ENCODE results near the gene FUT3.
"Not testable (repeated sequence)": the region's sequence is repeated elsewhere in the genome, so short reads cannot be mapped to it uniquely, and the experiment has no call there.

Gene FUT3

GRCh38 chr19:5882421-5882968 is 31.2 kb upstream of the FUT3 start:
- no peak for DNase-seq (ENCODE audit: low spot score)

- no peak for DNase-seq (ENCODE audit: low spot score)
Observed at GRCh38 chr19:5881543-5882299, 30.5 kb upstream of the FUT3 start.

DNA sequence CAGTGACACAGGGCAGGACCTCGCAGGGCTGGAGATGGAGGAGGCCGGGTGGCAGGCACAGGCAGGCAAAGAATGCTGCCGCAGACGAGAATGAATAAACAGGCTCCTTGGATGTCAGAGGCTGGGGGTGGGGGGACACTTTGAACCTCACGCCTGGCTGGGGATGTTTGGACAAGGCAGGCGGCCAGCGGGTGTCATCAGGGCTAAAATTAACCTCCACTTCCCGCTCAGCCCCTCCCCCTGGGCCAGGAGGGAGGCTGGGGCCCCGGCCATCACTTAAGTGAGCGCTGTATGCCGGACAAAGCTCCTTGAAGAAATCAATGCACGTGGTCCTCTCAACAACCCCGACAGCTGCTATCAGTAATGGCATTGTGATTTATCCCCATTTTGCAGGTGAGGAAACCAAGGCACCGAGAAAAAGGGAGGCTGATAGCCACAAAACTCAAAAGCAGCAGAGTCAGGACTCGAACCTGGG is 29.4 kb upstream of the FUT3 start:
- DNase-seq (ENCODE audit: low spot score), result no peak

- no peak for DNase-seq (ENCODE audit: low spot score)
Observed at GRCh38 chr19:5880196-5880595, 28.9 kb upstream of the FUT3 start.

DNA sequence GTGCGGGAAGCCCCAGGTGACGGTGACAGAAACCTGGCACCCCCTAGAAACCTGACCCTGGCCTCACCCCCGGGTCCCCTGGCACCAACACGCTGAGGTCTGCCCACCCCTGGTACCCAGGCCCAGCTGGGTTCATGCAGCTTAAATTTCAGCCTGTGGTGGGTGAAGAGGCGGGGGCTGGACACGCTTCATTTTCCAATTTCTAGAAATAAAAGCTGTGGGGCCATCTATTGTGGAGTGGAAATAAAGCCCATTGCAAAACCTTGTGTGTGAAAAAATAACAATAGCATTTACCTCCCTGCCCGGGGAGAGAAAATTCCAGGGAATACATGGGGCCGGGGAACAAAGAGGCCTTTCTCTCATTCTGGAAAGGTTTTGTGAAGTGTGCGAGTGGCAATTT is 26.6 kb upstream of the FUT3 start:
- no peak for DNase-seq (ENCODE audit: low spot score)

GRCh38 chr19:5877427-5877826 is 26.2 kb upstream of the FUT3 start:
- no peak for DNase-seq (ENCODE audit: low spot score)

DNA sequence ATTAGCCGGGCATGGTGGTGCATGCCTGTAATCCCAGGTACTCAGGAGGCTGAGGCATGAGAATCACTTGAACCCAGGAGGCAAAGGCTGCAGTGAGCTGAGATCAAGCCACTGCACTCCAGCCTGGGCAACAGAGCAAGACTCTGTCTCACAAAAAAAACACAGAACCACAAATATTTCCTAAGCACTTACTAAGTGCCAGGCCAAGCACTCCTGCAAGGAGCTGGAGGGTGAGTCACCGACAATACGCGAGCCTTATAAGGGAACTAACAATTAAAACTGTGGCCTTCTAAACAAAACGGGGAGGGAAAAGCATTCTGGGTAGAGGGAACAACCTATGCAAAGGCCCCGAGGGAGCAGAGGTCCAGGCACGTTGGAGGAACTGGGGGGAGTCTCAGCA is 23.2 kb upstream of the FUT3 start:
- not testable (repeated sequence) for DNase-seq (ENCODE audit: low spot score)

DNA sequence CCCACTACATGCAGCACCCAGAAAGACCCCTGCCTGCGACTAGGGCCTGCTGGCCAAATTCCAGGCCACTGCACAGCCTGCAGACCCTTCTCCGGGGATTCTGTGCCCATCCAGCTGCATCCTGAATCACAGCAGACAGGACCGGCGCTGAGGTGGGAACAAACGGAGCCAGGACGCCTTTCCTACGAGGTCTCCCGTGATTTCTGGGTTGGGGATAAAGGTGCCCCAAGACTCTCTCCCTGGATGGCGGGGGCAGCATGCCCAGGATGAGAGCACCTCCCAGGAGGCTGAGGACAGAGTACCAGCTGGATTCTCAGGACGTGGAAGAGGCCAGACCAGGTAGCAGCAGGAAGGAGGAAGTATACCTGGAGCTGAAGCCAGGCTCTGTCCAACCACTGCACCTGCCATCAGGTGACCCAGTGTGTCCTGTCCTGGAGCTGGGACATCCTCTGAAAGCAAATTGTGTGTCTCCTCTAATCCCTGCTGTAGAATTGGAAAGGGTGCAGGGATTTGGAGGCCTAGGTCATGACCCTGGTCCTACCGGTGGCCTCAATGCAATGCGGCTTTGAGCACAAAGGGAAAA is 22.5 kb upstream of the FUT3 start:
- DNase-seq (ENCODE audit: low spot score), result no peak

DNA sequence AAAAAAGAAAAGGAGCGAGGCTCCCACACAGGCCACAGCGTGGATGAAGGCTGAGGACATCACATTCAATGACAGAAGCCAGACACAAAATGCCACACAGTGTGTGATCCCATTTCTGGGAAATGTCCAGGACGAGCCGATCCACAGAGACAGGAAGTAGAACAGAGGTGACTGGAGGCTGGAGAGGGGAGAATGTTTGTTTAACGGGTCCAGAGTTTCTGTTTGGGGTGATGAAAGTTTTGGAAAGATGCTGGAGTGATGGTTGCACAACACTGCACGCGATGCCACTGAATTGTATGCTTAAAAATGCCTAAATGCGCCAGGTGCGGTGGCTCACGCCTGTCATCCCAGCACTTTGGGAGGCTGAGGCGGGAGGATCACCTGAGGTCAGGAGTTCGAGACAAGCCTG is 19.7 kb upstream of the FUT3 start:
- DNase-seq (ENCODE audit: low spot score), result no peak

DNA sequence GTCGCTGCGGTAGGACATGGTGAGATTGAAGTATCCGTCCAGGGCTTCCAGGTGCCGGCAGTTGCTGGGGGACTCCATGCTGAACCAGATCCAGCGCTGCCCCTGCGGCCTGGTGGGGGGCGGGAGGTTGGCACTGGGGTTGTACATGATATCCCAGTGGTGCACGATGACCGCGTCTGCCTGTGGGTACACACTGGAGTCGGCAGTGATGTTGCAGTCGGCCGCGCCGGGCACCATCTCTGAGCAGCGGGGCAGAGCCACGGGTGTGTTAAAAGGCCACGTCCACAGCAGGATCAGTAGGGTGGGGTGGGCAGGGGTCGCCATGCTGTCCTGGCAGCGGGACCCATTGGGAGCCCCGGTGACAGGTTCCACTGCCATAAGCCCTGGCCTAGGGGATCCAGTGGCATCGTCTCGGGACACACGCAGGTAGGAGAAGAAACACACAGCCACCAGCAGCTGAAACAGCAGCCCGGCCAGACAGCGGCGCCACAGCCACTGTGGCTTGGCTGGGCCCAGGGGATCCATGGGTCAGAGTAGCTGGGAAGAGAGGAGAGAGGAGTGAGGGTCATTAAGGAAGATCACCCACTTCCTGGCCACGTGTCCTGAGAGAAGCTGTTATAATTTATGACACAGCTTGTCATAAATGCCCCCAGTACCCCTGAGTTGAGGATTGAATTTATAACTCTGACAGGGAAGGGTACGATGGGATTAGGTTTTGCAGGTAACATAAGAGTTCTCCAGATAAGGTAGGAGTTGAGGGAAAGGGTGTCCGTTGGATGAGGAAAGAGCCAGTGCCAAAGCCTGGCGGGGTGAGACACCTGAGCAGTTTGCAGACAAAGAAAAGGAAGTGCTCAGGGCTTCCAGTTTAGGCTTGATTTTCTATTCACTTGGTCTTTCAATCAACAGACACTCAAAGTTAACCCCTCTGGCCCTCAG is 16.2 kb upstream of the FUT3 start:
- no peak for DNase-seq (ENCODE audit: low spot score)

GRCh38 chr19:5865772-5866171 is 14.5 kb upstream of the FUT3 start:
- DNase-seq (ENCODE audit: low spot score), result no peak

GRCh38 chr19:5864725-5865486 is 13.7 kb upstream of the FUT3 start:
- DNase-seq (ENCODE audit: low spot score), result no peak

- DNase-seq (ENCODE audit: low spot score), result no peak
Observed at GRCh38 chr19:5864013-5864720, 12.9 kb upstream of the FUT3 start.

- DNase-seq (ENCODE audit: low spot score), result no peak
Observed at GRCh38 chr19:5863030-5863665, 11.9 kb upstream of the FUT3 start.

DNA sequence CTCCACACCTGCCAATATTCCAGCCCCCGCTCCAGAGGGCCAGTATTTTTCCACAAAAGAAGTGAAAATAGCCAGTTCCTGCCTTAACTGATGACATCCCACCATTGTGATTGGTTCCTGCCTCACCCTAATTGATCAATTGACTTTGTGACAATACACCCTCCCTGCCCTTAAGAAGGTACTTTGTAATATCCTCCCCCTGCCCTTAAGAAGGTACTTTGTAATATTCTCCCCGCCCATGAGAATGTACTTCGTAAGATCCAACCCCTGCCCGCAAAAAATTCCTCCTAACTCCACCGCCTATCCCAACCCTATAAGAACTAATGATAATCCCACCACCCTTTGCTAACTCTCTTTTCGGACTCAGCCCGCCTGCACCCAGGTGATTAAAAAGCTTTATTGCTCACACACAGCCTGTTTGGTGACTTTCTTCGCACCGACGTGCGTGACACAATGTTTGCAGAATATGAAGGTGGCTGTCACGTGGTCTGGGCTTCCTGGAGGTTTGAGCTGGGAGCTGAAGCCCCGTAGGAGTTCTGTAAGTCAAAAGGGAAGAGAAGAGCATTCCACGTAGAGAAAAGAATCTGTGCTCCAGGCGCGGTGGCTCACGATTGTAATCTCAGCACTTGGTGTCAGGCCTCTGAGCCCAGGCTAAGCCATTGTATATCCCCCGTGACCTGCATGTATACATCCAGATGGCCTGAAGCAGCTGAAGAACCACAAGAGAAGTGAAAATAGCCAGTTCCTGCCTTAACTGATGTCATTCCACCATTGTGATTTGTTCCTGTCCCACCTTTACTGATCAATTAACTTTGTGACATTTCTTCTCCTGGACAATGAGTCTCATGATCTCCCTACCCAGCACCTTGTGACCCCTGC is 6.2 kb upstream of the FUT3 start:
- no peak for DNase-seq (ENCODE audit: low spot score)

GRCh38 chr19:5855151-5855550 is 3.9 kb upstream of the FUT3 start:
- not testable (repeated sequence) for DNase-seq (ENCODE audit: low spot score)

GRCh38 chr19:5854121-5854520 is 2.9 kb upstream of the FUT3 start:
- not testable (repeated sequence) for DNase-seq (ENCODE audit: low spot score)

DNA sequence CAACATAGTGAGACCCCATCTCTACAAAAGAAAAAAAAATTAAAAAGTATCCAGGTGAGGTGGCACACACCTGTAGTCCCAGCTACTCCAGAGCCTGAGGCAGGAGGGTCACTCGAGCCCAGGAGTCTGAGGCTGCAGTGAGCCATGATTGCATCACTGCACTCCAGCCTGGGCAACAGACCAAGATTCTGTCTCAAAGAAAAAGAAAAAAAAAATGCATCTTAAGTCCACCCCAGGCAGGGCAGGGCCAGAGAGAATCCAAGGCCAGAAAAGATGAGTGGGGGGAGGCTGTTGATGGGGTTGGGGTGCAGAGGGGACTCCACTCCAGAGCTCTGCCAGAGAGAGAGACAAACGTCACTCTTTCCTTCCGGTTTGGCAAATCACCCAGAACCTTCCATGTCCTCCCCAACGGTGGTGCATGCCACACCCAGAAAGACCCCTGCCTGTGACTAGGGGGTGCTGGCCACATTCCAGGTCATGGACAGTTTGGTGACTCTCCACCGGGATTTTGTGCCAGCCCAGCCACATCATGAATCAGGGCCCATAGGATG is 431 bp downstream of the FUT3 start:
- no peak for DNase-seq (ENCODE audit: low spot score)

DNA sequence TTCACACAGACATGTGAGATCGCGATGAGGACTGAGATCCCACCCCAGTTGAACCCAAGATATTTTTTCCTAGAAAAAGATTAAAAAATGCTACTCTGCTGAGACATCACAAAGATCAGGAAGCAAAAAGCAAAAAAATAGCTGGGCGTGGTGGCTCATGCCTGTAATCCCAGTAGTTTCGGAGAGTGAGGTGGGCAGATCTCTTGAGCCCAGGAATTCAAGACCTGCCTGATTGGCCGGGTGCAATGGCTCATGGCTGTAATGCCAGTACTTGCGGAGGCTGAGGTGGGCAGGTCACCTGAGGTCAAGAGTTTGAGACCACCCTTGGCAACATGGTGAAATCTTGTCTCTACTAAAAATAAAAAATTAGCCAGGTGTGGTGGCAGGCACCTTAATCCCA is 1.1 kb downstream of the FUT3 start:
- DNase-seq (ENCODE audit: low spot score), result no peak
